GM18909 (cell line): ENCODE measurements around the gene C1QTNF7.

ENCODE experiments used
- ATAC-seq: cut with Tn5 transposase; IDR thresholded peaks from one replicate; pipeline ENCODE4 v1.9.1; 2021; ENCODE audit warnings: mild to moderate bottlenecking; ENCODE audit not compliant: unreplicated experiment, poor library complexity

The C1QTNF7 gene

GRCh38 chr4:15413010-15413622 lies 14.7 kb upstream of the C1QTNF7 start:
- no peak for ATAC-seq

- ATAC-seq, result no peak
Observed at GRCh38 chr4:15413623-15414019, 14.2 kb upstream of the C1QTNF7 start.

DNA sequence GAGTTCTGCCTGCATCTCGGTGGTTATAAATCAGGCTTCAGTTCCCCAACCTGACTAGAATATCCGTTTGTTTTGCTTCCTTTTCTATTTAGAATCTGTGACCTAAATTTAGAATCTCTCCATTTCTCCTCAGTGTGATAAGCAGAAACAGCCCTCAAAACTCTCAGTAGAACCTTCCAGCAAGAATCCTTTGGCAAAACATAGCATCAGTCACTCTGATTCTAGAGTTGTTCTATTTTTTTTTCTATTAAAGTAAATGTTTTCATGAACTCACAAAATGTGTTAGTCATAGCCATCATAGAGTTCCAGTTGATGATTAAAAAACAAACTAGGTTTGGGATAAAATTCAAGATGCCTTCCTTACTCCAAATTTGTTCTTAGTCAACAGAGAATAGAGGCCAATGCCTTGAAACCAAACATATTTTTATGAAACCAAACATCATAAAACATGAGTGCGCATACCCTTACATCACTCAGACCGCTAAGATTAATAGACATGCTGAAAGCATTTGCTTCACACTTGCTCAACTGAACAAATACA lies 13.2 kb upstream of the C1QTNF7 start:
- ATAC-seq, result no peak

DNA sequence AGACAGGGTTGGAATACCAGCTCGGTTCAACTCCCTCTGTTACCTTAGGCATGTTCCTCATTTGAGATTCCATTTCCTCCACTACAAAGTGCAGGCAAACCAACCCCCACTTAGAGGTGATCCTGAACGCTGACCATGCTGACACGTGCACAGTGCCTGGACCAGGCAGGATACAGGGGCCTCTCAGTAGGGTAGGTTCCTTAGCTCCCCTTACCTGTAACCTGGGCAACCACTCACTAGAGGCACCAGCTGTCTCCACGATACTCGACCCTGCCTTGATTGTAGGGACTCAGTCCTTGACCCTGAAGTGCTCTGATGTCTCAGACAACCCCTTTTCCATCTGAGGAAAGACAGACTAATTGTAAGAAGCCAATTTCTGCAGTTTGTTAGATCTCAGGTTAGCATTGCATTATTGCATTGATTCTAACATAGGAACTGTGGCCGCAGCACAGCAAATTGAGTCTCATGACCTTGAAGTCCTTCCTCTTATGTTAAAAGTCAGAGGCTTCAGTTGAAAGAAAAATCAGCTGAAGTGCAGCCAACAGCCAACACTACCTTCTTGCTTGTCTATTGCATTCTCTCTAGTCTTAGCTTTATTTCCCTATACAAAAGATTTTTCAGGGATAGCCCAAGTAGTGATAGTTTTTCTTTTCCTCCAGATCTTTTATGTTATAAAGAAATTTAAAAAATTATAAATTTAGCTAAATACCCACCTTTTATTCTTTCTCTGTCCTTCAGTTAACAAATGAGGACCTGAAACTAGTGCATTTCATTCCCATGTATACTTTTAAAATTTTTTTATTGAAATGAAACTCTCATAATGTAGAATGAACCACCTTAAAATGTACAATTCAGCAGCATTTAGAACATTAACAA lies 11.2 kb upstream of the C1QTNF7 start:
- no peak for ATAC-seq

- no peak for ATAC-seq
Observed at GRCh38 chr4:15417233-15417660, 10.6 kb upstream of the C1QTNF7 start.

DNA sequence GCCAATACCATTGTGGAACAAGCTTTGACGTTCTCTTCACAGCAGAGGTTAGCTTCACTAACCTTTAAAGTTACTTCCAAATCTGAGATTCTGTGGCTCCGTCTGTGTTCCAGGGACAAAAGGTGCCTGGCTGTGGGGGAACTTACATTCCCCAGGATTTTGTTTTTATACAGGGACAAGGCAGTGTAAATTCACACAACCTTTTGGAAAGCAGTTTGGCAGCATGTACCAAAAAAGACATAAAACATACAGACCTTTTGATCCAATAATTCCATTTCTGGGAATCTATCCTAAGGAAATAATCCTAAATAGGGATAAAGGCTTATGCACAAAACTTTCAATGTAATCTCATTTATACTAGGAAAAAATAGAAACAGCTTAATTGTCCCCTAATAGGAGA lies 8.9 kb upstream of the C1QTNF7 start:
- no peak for ATAC-seq

- ATAC-seq, result no peak
Observed at GRCh38 chr4:15420642-15421041, 7.2 kb upstream of the C1QTNF7 start.

GRCh38 chr4:15423285-15423711 lies 4.5 kb upstream of the C1QTNF7 start:
- no peak for ATAC-seq

DNA sequence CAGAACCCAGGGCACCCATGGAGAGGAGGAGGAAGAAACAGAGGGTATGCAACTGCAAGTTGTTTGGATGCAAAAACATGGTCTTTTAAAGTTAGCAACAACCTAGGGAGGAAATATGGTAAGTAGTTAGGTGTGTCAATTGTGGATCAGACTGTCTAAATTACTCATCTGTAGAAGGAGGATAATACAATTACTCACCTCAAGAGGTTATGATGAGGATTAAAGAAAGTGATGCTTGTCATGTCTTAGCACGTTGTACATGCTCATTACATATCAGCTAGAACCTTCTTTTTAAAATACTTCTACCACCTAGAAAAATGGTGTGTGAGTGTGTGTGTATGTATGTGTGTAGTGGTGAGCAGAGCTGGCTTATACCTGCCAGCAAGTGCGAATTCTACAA lies 2.3 kb upstream of the C1QTNF7 start:
- no peak for ATAC-seq

DNA sequence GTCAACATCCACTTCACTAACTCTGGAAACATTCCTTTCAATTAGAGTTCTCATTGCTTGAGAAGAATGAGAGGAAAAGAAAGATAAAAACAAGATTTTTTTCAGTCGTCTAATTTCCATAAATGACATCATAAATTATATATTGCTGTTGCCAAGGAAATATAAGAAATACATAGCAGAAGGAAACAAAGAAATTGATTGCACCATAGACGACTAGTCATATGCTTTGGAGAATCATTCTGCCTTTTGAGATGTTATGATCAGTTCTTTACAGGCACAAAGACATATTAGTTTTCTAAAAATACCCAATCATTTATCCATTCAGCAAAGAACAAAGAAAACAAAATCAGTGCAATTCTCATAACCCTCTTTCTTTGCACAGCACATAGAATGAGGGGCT lies 672 bp upstream of the C1QTNF7 start:
- no peak for ATAC-seq

DNA sequence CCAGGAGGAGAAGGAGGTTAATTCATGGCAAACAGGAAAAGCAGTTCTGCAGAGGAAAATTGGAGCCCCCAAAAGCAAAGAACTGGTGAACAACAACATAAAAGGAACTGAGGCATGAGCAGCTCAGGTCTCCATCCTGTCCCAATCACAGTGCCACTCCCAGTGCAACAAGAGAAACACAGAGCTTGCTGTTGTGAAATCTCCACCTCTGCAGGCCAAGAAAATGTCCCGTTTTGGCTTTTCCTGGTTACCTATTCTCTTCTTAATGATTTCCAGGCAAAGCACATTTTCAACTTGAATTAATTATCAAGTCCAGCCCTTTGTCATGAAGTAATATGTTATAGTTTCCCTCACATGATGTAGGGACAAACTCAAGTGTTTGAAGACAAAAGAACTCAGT lies 778 bp downstream of the C1QTNF7 start:
- ATAC-seq, result no peak

- no peak for ATAC-seq
Observed at GRCh38 chr4:15434091-15434490, 6.3 kb downstream of the C1QTNF7 start.

GRCh38 chr4:15434676-15435075 lies 6.8 kb downstream of the C1QTNF7 start:
- no peak for ATAC-seq

GRCh38 chr4:15436513-15436912 lies 8.7 kb downstream of the C1QTNF7 start:
- no peak for ATAC-seq

GRCh38 chr4:15438939-15439524 lies 11.2 kb downstream of the C1QTNF7 start:
- no peak for ATAC-seq

DNA sequence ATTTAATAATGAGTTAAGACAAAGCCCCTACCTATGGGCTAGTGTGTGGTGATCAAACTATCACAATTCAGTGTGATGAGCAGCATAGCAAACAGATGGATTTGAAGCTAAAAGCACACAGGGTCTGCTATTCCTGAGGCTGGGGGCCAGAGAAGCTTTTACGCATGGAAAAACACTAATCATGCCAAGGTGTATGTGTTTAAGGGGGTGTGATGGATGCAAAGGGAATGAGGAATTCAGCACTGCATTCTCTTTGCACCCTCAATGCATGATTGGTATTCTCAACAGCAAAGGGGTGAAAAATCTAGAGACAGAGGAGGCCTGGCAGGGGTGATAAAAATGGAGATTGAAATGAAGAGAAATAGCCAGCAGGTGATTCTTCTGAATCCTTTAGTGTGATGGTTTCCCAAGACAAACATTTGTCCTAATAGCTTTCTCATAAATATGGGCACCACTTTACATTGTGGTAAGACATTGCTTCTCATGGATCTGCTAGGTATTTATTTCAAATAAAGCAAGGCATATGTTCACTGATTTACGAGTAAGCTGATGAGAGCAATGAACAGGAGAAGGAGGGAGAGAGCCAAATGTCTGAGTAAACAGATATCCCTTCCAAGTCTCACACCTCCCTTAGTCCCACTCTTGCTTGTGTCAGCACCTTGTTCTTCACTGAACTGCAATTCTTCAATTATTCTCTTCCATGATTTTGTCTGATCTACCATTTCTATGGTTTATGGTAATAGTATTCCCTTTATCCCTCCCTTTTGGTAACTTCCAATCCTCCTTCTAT lies 15.7 kb downstream of the C1QTNF7 start:
- ATAC-seq, result no peak

GRCh38 chr4:15444276-15444675 lies 16.4 kb downstream of the C1QTNF7 start:
- ATAC-seq, result no peak

DNA sequence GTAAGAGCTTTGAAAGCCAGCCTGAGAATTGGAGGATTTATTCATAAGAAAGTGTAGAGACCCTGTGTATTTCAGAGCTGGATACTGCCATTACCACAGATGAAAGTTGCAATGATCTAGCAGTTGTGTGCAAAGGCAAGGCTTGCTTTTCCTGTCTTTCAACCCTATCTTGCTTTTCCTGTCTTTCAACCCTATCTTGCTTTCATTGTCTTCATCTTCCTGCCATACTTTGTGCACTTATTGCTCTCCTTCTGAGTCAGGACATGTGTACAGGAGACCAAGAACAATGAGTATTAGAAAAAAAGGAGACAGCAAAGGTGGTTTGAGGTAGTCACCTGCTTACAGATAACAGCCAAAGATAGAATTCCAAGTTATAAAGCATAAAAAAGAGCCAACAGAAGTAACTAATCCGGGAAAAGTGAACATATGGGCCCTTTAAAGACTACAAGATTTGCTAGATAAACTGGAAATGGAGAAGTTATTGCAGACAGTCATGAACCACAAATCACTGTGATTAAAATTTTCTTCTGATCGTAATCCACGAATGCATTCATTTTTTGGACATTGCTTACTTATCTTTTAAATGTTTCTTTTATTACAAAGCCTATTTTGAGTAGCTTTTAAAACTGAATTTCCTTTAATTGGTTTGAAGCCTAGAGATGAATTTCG lies 17.2 kb downstream of the C1QTNF7 start:
- ATAC-seq, result no peak

GRCh38 chr4:15451181-15451865 lies 23.5 kb downstream of the C1QTNF7 start:
- no peak for ATAC-seq
